NCI-H2196 treated with DMSO at 0.1 percent for 48 hours (cell line): Measurements from ENCODE around the gene TMEM218.

Experiments
- DNase-seq: peaks from one replicate; lab custom pipeline; 2025; ENCODE audit not compliant: unreplicated experiment; lab: John Stamatoyannopoulos, UW

TMEM218 gene

GRCh38 chr11:125111343-125112207 is at the start of gene TMEM218:
TMEM218 (minus strand) TSS chr11:125111626; CDS start chr11:125102241, 9,385 bp downstream.
- DNase-seq: peak; percentile 96

- no peak for DNase-seq
Observed at GRCh38 chr11:125157953-125158680, 46.7 kb upstream of the TMEM218 start.

- DNase-seq: no peak
Observed at GRCh38 chr11:125157118-125157733, 45.8 kb upstream of the TMEM218 start.

DNA sequence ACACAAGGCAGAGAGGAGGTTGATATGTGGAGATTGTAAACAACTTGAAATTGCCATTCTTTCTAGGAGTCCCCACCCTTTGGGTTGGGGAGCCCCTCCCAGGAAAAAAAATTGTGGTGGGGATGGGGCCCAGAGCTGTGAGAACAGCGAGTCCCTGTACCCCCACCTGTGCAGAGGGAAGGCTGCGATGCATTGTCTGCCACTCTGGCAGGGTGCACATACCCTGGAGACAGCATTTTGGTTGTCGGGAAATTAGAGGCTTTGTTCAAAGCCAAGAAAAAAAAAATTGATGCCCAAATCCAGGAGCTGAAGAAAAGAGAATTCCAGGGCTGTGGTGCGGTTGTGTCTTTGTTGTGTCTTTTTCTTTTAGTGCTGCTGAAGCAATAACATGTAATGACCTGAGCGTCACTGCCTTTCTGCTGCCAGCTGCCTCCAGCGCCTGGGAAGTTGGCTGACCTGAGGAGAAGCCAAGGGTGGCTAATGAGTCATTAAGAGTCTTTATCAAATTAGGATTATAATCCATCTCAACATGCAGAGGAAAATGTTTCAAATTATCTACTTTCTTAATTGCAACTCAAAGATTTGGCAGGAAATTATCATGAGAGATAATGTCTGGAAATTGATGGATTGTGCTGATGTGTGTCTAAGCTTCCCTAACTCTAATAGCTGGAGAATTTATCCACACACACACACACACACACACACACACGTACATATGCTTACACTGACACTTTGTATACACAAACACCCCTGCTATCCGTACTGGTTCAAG is 45.1 kb upstream of the TMEM218 start:
- DNase-seq: no peak

DNA sequence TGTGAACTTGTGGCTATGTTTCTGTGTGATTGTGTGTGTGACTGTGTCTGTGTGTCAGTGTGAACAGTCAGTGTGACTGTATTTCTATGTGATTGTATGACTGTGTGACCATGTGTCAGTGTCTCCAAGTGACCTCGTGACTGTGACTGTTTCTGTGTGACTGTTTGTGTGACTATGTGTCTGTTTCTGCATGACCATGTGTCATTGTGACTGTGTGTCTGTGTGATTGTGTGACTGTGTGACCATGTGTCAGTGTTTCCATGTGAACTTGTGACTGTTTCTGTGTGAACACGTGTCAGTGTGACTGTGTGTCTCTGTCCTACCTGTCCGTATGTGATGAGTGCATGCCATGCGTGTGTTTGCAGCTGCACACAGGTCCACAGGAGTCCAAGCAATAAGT is 44.3 kb upstream of the TMEM218 start:
- DNase-seq: no peak

- DNase-seq: no peak
Observed at GRCh38 chr11:125155100-125155444, 43.6 kb upstream of the TMEM218 start.

GRCh38 chr11:125154378-125155099 is 43.1 kb upstream of the TMEM218 start:
- DNase-seq: no peak

- no peak for DNase-seq
Observed at GRCh38 chr11:125153837-125154236, 42.4 kb upstream of the TMEM218 start.

- DNase-seq: no peak
Observed at GRCh38 chr11:125148743-125149142, 37.3 kb upstream of the TMEM218 start.

GRCh38 chr11:125148011-125148410 is 36.6 kb upstream of the TMEM218 start:
- DNase-seq: no peak

GRCh38 chr11:125147280-125147679 is 35.9 kb upstream of the TMEM218 start:
- DNase-seq: no peak

- no peak for DNase-seq
Observed at GRCh38 chr11:125146232-125146631, 34.8 kb upstream of the TMEM218 start.

GRCh38 chr11:125141686-125142535 is 30.5 kb upstream of the TMEM218 start:
- DNase-seq: no peak

DNA sequence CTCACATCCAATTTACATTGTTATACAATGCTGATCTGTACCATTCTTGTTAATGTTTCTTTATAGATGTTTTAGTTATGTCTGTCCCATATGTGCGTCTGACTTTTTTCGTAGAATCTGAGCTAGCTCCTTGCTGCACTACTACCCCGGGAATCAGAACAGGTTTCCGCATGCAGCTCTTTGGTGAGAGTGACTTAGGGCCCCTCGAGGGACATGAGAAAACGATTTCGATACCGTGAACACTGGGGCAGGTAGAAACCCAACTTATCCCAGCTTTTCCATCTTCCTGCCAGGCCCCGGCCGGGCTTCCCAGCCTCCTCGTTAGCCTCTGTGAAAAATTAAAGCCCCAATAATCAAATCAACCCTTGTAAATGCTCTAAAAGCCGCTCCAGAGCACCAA is 29.8 kb upstream of the TMEM218 start:
- DNase-seq: no peak

DNA sequence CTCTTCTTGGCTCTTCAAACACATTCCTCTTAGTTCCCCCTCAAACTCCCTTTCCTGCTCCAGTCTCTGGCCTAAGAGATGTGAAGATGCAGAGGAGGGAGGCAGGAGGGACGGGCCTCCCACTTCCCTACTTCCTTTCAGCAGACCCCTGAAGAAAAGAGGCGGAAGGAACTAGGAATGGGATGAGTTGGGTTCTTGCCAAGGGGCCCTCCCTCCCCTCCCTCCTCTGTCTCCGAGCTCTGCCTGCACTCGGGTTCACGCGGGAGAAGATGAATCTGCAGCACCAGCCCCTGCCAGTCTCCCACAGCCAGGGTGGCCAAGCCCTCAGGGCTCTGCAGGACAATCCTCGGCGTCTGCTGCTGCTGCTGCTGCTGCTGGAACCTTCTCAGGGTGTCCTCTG is 28.8 kb upstream of the TMEM218 start:
- DNase-seq: no peak

- no peak for DNase-seq
Observed at GRCh38 chr11:125139778-125140177, 28.4 kb upstream of the TMEM218 start.

DNA sequence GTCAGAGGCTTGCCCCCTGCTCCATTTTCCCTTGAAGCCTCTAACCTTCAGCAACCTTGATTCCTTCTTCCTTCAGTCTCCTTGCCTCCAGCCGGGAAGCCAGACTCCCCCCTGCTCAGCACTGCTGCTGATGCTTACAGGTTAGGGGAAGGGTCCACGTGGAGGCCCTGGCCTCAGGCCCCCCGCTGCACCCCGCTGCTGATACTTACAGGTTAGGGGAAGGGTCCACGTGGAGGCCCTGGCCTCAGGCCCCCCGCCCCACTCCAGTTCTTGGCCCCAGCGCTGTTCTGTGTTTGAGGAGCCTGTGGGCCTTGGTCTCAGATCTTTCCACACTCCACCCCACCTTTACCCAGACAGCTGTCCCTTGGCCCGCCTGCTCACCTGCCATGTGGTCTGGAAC is 27.5 kb upstream of the TMEM218 start:
- DNase-seq: no peak

- no peak for DNase-seq
Observed at GRCh38 chr11:125136001-125136400, 24.6 kb upstream of the TMEM218 start.

- DNase-seq: no peak
Observed at GRCh38 chr11:125132596-125132995, 21.2 kb upstream of the TMEM218 start.

GRCh38 chr11:125132071-125132470 is 20.6 kb upstream of the TMEM218 start:
- DNase-seq: no peak
